LoVo (cell line): ENCODE measurements around the gene PYGB.
A peak's percentile ranks its signal among the peaks of the same experiment; 100 is the strongest.

Experiments
- DNase-seq: peaks from one replicate; pipeline ENCODE4 v3.0.0-alpha.2; 2016; ENCODE audit warnings: low spot score

The PYGB gene

DNA sequence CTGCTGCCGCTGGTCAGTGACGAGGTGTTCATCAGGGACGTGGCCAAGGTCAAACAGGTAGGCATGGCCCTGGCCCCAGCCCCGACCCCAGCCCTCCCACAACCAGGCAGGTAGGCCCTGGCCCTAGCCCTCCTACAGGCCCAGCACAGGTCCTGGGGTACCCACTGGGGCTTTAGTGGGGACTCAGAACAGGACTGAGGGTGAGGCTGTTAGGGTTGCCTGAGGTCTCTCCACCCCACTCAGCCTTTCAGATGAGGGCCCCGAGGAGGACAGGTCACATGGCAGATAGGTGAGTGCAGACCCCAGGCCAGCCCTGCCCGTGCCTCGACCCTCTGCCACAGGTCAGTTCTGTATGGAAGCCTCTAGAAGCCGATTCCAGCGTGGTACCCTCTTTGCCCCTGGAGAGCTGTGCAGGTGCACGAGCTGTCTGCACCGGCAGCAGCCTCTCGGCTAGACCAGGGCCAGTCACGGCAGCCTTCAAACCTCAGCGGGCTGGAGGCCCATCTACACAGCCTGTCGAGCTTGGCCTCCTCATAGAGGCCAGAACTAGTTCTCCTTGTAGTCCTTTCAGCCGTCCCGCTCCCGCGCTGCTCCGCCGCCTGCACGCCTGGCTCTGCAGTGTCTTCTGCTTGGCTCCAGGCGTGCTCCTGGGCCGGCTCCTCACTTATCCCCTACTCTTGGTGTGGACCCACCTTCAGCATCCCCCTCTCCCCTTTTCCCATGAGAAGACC is 35.5 kb downstream of the PYGB start:
- no peak for DNase-seq

- DNase-seq = no peak
Observed at GRCh38 chr20:25284131-25284601, 36.3 kb downstream of the PYGB start.

DNA sequence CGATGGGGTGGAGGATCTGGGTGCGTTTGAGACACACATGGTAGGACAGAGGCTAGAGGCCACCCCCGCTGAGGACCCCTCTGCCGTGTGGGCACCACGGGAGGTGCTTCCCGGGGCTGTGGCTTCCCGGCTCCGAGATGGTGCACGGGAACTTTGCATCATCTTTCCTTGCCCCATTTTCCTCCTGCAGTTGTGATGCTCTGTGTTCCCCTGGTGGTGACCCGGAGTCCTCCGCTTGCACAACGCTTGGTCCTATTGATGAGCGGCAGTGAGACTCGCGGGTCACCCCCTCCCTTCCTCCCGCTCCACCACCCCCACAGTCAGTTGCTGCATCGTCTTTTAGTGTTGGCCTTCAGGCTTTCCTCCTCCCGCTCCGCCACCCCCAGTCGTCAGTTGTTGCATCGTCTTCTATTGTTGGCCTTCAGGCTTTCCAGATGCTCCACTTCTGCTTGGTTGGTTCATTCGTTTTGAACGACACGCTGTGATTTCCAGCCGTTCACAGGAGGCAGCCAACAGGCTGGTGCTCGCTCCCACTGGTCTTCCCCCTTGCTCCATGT is 37.3 kb downstream of the PYGB start:
- DNase-seq = no peak

DNA sequence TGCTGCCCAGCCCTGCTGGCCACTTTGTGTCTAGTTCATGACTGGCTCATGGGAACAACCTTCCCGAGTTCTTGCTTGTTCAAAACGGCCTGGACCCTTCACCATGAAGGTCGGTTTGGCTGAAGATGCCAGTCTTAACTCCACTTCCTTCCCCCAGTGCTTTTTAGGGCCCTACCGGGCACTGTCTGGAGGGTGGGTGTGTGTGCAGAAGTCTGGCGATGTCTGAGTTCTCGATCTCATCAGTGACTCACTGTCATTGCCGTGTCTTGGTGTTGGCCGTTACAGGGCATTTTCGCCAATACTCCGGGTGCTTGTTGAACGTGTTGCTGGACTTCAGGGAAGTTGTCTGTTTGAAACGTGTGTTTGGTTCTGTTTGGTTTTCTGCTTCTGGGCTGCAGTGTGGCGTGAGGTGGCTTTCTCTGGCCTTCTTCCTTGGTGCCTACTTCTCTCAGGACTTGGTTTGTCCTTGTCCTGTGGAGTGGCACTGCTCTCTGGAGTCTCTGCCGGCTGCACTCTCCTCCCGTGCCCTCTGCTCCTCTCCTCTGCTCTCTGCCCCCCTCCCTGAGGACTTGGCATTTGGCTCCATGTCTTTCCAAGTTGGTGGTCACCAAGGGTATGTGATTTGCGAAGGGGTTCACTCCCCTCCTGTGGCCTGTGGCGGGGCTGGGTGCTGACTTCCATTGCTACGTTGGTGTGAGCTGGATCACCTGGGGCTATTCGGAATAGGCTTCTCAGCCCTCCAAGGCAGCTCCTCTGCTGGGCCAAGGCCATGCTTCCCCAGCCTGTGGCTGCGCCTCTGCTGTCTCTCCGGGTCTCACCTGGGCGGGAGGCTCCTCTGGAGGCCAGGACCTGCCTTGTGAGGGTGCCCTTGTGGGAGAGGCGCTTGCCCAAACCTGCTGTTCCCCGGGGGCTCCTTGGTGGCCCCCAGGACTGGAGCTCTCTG is 38.2 kb downstream of the PYGB start:
- DNase-seq = no peak

DNA sequence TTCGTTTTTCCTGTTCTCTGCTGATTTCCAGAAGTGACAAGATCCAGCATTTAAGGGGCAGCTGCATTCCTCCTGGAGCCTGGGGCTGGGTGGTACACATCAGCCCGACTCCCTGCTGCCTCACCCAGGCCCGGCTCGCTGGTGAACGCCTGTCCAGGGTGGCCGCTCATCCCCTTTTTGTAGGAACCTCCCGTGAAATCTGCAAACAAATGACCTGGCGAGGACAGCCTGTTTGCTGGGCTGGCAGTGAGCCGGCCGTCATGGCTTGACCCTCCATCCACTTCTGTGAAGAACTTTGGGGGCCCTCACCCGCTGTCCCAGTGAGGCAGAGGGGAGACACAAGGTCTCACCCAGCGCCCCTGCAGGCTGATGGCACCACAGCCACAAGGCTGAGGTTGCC is 39.0 kb downstream of the PYGB start:
- DNase-seq = no peak

DNA sequence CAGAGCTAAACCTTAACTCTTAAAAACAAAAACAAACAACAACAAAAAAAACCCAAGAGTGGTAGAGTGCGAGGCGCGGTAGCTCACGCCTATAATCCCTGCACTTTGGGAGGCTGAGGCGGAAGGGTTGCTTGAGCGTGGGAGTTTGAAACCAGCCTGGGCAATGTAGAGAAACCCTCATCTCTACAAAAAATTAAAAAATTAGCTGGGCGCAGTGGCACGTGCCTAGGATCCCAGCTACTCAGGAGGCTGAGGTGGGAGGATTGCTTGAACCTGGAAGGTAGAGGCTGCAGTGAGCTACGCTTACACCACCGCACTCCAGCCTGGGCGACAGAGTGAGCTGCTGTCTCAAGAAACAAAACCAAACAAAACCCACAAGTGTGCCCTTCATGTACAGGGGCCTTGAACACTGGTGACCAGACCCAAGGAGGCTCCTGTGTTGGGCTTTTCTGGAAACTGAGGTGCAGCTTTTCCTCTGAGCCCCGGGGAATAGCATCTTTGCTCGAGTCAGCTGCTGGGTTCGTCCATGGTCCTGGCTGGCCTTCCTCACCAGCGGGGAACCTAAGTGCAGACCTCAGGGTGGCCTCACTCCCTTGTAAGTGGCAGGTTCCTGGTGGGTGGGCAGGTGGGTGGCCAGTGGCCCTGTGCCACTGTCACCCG is 39.9 kb downstream of the PYGB start:
- DNase-seq = no peak

DNA sequence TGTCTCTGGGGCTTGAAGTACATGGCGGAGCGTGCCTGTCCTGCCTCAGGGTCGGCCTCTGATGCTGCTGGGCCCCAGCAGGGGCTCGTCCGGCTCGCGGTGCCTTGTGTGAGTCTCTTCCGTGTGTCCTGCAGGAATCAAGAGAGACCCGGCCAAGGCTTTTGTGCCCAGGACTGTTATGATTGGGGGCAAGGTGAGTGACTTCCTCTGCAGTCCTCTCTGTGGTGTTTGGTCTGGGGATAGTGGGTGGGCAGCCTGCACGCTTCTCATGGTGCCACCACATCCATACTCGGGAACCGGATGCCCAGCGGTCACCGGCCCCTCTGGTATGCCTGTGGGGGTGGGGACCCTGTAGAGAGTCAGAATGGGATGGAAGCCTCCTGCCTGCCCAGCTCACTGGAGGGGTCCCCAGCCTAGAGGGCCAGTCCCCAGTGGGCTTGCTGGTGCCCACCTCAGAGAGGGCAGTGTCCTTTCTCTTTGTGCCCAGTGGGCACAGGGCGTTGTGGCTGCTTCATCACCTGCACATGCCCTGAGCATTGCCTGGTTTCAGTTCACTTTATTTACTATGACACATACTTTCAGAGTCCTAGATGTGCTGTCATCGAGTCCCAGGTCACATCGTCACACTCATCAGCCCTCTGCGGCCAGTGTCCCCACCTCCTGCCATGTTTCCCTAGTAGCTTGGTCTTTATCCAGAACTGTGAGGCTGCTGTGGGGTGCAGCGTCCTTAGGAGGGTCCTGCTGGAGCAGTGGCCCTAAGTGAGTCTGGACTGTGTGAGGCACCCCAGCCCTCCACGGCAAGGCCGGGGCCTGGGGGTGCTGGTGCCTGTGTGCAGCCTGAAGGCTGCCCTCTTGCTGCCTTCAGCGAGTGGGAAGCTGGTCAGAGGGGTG is 40.7 kb downstream of the PYGB start:
- DNase-seq = no peak

GRCh38 chr20:25289886-25290597 is 42.2 kb downstream of the PYGB start:
- DNase-seq = no peak

DNA sequence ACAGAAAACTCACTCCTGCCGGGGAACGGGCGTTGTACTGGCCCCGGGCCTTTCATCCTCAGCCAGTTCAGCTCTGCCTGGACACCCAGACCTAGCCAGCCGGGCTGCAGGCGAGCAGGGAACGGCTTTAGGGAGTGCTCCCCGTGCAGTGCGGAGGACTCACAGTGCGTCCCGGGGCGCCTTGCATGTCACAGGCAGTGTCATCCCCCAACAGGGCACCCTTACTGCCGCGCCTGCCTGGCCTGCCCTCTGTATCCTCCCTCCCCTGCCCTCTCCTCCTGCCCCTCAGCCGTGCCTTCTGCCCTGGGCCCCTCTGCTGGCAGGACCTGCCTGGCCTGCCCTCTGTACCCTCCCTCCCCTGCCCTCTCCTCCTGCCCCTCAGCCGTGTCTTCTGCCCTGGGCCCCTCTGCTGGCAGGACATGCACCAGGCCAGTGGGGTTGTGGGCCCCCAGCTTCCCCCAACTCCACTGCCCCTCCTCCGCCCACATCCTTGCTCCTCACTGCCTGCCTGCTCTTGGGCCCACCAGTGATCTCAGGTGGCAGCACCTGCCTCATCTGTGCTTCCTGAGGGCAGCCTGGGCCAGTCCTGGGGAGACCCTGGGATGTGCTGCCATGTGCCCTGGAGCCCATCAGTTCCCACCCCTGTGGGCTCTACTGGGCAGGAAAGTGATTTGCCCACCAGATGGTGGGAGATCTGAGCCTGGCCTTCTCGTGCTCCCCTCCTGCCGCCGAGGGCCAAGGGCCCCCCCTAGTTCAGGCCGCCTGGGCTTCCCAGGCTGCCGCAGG is 43.0 kb downstream of the PYGB start:
- DNase-seq = no peak

DNA sequence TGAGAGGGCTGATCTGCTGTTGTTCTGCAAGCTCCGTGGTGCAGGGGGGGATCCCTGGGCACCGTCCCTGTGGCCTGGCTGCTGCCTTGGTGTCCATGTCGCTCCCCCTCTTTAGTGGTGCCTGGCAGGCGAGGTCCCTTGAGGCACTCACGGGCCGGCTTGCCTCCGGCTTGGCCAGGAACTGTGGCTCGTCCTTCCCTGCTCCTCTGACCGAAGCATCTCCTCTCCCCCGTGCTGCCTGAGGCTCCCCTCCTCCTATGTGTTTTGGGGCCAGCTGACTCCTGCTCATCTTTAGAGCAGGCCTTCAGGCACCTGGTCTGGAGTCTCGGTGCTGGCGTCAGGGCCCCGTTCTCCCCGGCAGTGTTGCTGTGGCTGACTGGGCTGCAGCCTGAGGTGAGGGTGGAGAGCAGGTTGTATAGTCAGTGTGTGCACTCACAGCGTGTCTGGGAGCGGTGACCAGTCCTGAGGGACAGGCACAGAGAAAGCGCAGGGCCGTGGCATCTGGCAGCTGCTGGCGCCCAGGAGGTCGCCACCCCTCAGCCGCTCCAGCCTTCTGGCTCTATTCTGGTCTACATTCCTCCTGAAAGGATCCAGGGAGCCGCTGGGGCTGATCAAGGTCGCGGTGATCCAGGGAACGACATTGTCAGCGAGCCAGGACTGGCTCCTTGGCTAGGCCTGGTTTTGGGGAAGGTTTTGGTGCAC is 43.7 kb downstream of the PYGB start:
- no peak for DNase-seq

GRCh38 chr20:25292176-25292891 is 44.4 kb downstream of the PYGB start:
- DNase-seq = no peak

DNA sequence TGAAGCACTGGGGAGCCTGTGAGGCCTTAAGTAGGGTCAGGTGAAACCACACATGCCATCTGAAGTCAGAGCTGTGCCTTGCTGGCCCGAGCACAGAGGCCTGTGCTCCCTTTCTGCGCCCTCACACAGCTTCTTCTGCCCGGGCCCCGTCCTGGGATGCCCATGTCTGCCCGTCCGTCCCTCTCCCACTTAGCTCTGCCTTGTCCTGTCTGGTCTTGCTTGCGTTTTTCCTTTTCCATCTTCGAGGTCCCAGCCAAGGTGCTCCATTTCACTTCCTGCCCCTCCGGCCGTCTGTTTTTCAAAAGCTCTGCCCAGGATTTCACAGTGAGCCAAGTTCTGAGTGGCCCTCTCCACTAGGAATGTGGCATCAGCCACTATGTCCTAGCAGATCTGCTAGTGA is 45.6 kb downstream of the PYGB start:
- DNase-seq = no peak

- DNase-seq = no peak
Observed at GRCh38 chr20:25293910-25294458, 46.1 kb downstream of the PYGB start.

- no peak for DNase-seq
Observed at GRCh38 chr20:25294459-25295385, 46.8 kb downstream of the PYGB start.

- DNase-seq = peak; percentile 37
Observed at GRCh38 chr20:25295386-25296093, 47.7 kb downstream of the PYGB start.
